HepG2 (cell line): ENCODE results near the gene PPP1R14D. TPM values are rescaled to one million over a fixed set of nuclear protein-coding genes. Genes with fewer than 3 reads are reported as not detected.

ENCODE experiments used
- ATF3 ChIP-seq: sonication (generic); formaldehyde crosslinking; IDR thresholded peaks from 2 replicates; pipeline ENCODE4 v1.4.0; 2020; ENCODE audit warnings: missing genetic modification reagents
- CCAR2 ChIP-seq: fragments of 200-400 bp; formaldehyde crosslinking; optimal IDR thresholded peaks from 2 replicates; pipeline ENCODE3; 2018; ENCODE audit warnings: low read depth, mild to moderate bottlenecking, low read length, moderate library complexity
- GFI1 ChIP-seq: sonication (generic); formaldehyde crosslinking; IDR thresholded peaks from 2 replicates; pipeline ENCODE4 v1.5.0; 2020; ENCODE audit warnings: missing genetic modification reagents, mild to moderate bottlenecking, borderline replicate concordance
- MEF2D ChIP-seq: sonication (generic); formaldehyde crosslinking; IDR thresholded peaks from 2 replicates; pipeline ENCODE4 v1.5.1; 2020; ENCODE audit warnings: mild to moderate bottlenecking, missing genetic modification reagents
- SRSF9 ChIP-seq: fragments of 200-400 bp; formaldehyde crosslinking; IDR thresholded peaks from 2 replicates; pipeline ENCODE4 v1.6.1; 2018; ENCODE audit warnings: borderline replicate concordance, mild to moderate bottlenecking, low read depth, low read length; ENCODE audit not compliant: insufficient read depth, poor library complexity, severe bottlenecking
- ZHX2 ChIP-seq, 2 experiments: sonication (generic) in 1 of 2; formaldehyde crosslinking in 1 of 2; IDR thresholded peaks; 2 replicates each; pipeline versions ENCODE4 v1.6.1 to v1.9.0; 2014 to 2022; ENCODE audit warnings: antibody characterized with exemption in 1 of 2, borderline replicate concordance in 1 of 2, inconsistent platforms in 1 of 2, low read depth in 1 of 2, missing genetic modification reagents in 1 of 2
- ZNF280B ChIP-seq: sonication (generic); formaldehyde crosslinking; IDR thresholded peaks from 2 replicates; pipeline ENCODE4 v1.5.0; 2020; ENCODE audit warnings: missing genetic modification reagents, mild to moderate bottlenecking, borderline replicate concordance
- ZNF615 ChIP-seq: sonication (generic); formaldehyde crosslinking; IDR thresholded peaks from 2 replicates; pipeline ENCODE4 v1.5.0; 2020; ENCODE audit warnings: mild to moderate bottlenecking, missing genetic modification reagents, borderline replicate concordance
- ZNF749 ChIP-seq: sonication (generic); formaldehyde crosslinking; IDR thresholded peaks from 2 replicates; pipeline ENCODE4 v1.8.0; 2022; ENCODE audit warnings: mild to moderate bottlenecking, missing genetic modification reagents, moderate library complexity, borderline replicate concordance
- polyA plus RNA-seq, 8 experiments: library from polyadenylated mRNA; depleted of rRNA in 3 of 8; stranded (reverse) in 7 of 8; unstranded in 1 of 8; fragments of >200 nt; fragmentation: Illumina TruSeq in 4 of 8; extraction: Trizol in 4 of 8; gene quantifications; 2 replicates each; pipeline versions ENCODE4 v1.2.1 to v1.2.3, GENCODE V29; 2011 to 2016; ENCODE audit warnings: low read depth in 4 of 8, missing spikeins in 1 of 8, mixed read lengths in 1 of 8; ENCODE audit not compliant: insufficient read depth in 1 of 8
- total RNA-seq, 5 experiments: library from RNA; depleted of rRNA; stranded (reverse); fragments of >200 nt; fragmentation: Illumina TruSeq; extraction: Trizol; gene quantifications; 2 replicates each; pipeline ENCODE4 v1.2.3, GENCODE V29; 2016; ENCODE audit warnings: low read depth in 1 of 5
- TF ChIP-seq, protein P1 (sequence below): sonication (generic); formaldehyde crosslinking; IDR thresholded peaks from 2 replicates; pipeline ENCODE4 v1.4.0; 2020; ENCODE audit warnings: low read depth, missing genetic modification reagents
- TF ChIP-seq, protein P2 (sequence below): sonication (generic); formaldehyde crosslinking; IDR thresholded peaks from 2 replicates; pipeline ENCODE4 v1.9.0; 2021; ENCODE audit warnings: missing genetic modification reagents, borderline replicate concordance

The PPP1R14D gene
- total and polyA plus RNA-seq, 2 of the 13 experiments (the other 11 are each of a cell fraction or from before 2014, with no cell fraction given), result 0.53 to 0.55 TPM

- no peak; the same call in 1 of the 2 replicates for TF ChIP-seq ZHX2 (IDR thresholded peaks at IDR 0.05; ENCODE audit: low read depth)
- TF ChIP-seq ZHX2 (CRISPR knock-in tag; IDR thresholded peaks at IDR 0.05; ENCODE audit: borderline replicate concordance), result no peak
- TF ChIP-seq SRSF9, result no peak
- TF ChIP-seq MEF2D (CRISPR knock-in tag), result peak; percentile 37; the same call in 1 of the 2 replicates
- no peak; the same call in 1 of the 2 replicates for TF ChIP-seq ATF3 (CRISPR knock-in tag)
- no peak; the same call in none of the 2 replicates for TF ChIP-seq ZNF280B
- TF ChIP-seq ZNF615 (CRISPR knock-in tag), result no peak
- TF ChIP-seq, protein P1, sequence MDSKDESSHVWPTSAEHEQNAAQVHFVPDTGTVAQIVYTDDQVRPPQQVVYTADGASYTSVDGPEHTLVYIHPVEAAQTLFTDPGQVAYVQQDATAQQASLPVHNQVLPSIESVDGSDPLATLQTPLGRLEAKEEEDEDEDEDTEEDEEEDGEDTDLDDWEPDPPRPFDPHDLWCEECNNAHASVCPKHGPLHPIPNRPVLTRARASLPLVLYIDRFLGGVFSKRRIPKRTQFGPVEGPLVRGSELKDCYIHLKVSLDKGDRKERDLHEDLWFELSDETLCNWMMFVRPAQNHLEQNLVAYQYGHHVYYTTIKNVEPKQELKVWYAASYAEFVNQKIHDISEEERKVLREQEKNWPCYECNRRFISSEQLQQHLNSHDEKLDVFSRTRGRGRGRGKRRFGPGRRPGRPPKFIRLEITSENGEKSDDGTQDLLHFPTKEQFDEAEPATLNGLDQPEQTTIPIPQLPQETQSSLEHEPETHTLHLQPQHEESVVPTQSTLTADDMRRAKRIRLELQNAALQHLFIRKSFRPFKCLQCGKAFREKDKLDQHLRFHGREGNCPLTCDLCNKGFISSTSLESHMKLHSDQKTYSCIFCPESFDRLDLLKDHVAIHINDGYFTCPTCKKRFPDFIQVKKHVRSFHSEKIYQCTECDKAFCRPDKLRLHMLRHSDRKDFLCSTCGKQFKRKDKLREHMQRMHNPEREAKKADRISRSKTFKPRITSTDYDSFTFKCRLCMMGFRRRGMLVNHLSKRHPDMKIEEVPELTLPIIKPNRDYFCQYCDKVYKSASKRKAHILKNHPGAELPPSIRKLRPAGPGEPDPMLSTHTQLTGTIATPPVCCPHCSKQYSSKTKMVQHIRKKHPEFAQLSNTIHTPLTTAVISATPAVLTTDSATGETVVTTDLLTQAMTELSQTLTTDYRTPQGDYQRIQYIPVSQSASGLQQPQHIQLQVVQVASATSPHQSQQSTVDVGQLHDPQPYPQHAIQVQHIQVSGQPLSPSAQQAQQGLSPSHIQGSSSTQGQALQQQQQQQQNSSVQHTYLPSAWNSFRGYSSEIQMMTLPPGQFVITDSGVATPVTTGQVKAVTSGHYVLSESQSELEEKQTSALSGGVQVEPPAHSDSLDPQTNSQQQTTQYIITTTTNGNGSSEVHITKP (CRISPR knock-in tag), result peak; percentile 53; the same call in 1 of the 2 replicates
- TF ChIP-seq, protein P2, sequence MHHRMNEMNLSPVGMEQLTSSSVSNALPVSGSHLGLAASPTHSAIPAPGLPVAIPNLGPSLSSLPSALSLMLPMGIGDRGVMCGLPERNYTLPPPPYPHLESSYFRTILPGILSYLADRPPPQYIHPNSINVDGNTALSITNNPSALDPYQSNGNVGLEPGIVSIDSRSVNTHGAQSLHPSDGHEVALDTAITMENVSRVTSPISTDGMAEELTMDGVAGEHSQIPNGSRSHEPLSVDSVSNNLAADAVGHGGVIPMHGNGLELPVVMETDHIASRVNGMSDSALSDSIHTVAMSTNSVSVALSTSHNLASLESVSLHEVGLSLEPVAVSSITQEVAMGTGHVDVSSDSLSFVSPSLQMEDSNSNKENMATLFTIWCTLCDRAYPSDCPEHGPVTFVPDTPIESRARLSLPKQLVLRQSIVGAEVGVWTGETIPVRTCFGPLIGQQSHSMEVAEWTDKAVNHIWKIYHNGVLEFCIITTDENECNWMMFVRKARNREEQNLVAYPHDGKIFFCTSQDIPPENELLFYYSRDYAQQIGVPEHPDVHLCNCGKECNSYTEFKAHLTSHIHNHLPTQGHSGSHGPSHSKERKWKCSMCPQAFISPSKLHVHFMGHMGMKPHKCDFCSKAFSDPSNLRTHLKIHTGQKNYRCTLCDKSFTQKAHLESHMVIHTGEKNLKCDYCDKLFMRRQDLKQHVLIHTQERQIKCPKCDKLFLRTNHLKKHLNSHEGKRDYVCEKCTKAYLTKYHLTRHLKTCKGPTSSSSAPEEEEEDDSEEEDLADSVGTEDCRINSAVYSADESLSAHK (CRISPR knock-in tag), result no peak
- TF ChIP-seq ZNF749 (CRISPR knock-in tag), result no peak; the same call in 1 of the 2 replicates
- TF ChIP-seq GFI1 (CRISPR knock-in tag), result no peak
- TF ChIP-seq CCAR2, result no peak
These were observed 21.2 kb downstream of the PPP1R14D start, which contains the start of the genes DNAJC17 and ZFYVE19 (continued) for GRCh38 chr15:40807028-40807887.
